Right renal pelvis (tissue), 4 donors: Measurements from ENCODE around the gene PWWP2B. TPM values are rescaled to one million over a fixed set of nuclear protein-coding genes. Genes with fewer than 3 reads are reported as not detected.

Experiments used
- DNase-seq, 4 donors: peaks; one replicate each; pipeline ENCODE4 v3.0.0-alpha.2; 2013; ENCODE audit warnings: low read depth in 4 of 4, low spot score in 3 of 4, missing footprints in 1 of 4
- polyA plus RNA-seq, 4 donors: library from polyadenylated mRNA; unstranded; fragments of 120-200 nt; gene quantifications; one replicate each; pipeline ENCODE4 v1.2.1, GENCODE V29; 2013; ENCODE audit not compliant: insufficient read length in 4 of 4

Gene PWWP2B
- polyA plus RNA-seq, 4 donors: 7.2 to 12.7 (median 10.4) TPM

GRCh38 chr10:132362151-132362611, 34.8 kb upstream of the PWWP2B start:
- DNase-seq: no peak

- no peak for DNase-seq
Observed at GRCh38 chr10:132363376-132363775, 33.6 kb upstream of the PWWP2B start.

GRCh38 chr10:132363921-132364593, 32.9 kb upstream of the PWWP2B start:
- DNase-seq: no peak

GRCh38 chr10:132364594-132364970, 32.4 kb upstream of the PWWP2B start:
- DNase-seq: no peak

GRCh38 chr10:132365102-132365501, 31.9 kb upstream of the PWWP2B start:
- DNase-seq: no peak

GRCh38 chr10:132366006-132366405, 31.0 kb upstream of the PWWP2B start:
- no peak for DNase-seq

- DNase-seq: no peak
Observed at GRCh38 chr10:132366499-132366898, 30.5 kb upstream of the PWWP2B start.

GRCh38 chr10:132368391-132368790, 28.6 kb upstream of the PWWP2B start:
- DNase-seq: no peak

- DNase-seq: no peak
Observed at GRCh38 chr10:132368881-132369635, 27.9 kb upstream of the PWWP2B start.

- no peak for DNase-seq
Observed at GRCh38 chr10:132369636-132370185, 27.3 kb upstream of the PWWP2B start.

GRCh38 chr10:132370426-132371340, 26.3 kb upstream of the PWWP2B start:
- DNase-seq: no peak

GRCh38 chr10:132371641-132372081, 25.3 kb upstream of the PWWP2B start:
- DNase-seq: no peak

- no peak for DNase-seq
Observed at GRCh38 chr10:132372516-132373095, 24.4 kb upstream of the PWWP2B start.

- DNase-seq: no peak
Observed at GRCh38 chr10:132373241-132373955, 23.6 kb upstream of the PWWP2B start.

GRCh38 chr10:132374176-132374575, 22.8 kb upstream of the PWWP2B start:
- no peak for DNase-seq

- DNase-seq: no peak
Observed at GRCh38 chr10:132374612-132375011, 22.4 kb upstream of the PWWP2B start.

GRCh38 chr10:132375116-132375794, 21.7 kb upstream of the PWWP2B start:
- no peak for DNase-seq

- DNase-seq: no peak
Observed at GRCh38 chr10:132375795-132376297, 21.2 kb upstream of the PWWP2B start.

- DNase-seq: no peak
Observed at GRCh38 chr10:132376394-132376851, 20.6 kb upstream of the PWWP2B start.
